ENCODE results near the gene CFAP65.
A peak's percentile ranks its signal among the peaks of the same experiment; 100 is the strongest.

CFAP65 gene

GRCh38 chr2:218979846-218980734 is 61.2 kb downstream of the CFAP65 start:
- peak; percentile 91 for DNase-seq (ENCODE audit: low spot score)

GRCh38 chr2:218975060-218975777 is 66.1 kb downstream of the CFAP65 start:
- DNase-seq (ENCODE audit: low spot score): no peak

GRCh38 chr2:218970894-218971293 is 70.4 kb downstream of the CFAP65 start:
- DNase-seq (ENCODE audit: low spot score): no peak

GRCh38 chr2:218964041-218964771 is 77.1 kb downstream of the CFAP65 start:
- peak; percentile 79 for DNase-seq (ENCODE audit: low spot score)

GRCh38 chr2:218963601-218964000 is 77.7 kb downstream of the CFAP65 start:
- peak; percentile 50 for DNase-seq (ENCODE audit: low spot score)

- DNase-seq (ENCODE audit: low spot score): peak; percentile 96
These were observed 78.3 kb downstream of the CFAP65 start for GRCh38 chr2:218962859-218963492.

- DNase-seq (ENCODE audit: low spot score): peak; percentile 53
These were observed 79.4 kb downstream of the CFAP65 start for GRCh38 chr2:218961651-218962570.

GRCh38 chr2:218961229-218961628 is 80.1 kb downstream of the CFAP65 start:
- peak; percentile 31 for DNase-seq (ENCODE audit: low spot score)

GRCh38 chr2:218960309-218961165 is 80.8 kb downstream of the CFAP65 start:
- DNase-seq (ENCODE audit: low spot score): peak; percentile 32

GRCh38 chr2:218959761-218960308 is 81.5 kb downstream of the CFAP65 start:
- DNase-seq (ENCODE audit: low spot score): peak; percentile 29

GRCh38 chr2:218959141-218959731 is 82.1 kb downstream of the CFAP65 start, which contains the start of gene CDK5R2:
TSS of gene CDK5R2 (plus strand) at chr2:218959666. CDS start at chr2:218959821, 155 bp downstream.
- peak; percentile 96 for DNase-seq (ENCODE audit: low spot score)

- no peak for DNase-seq (ENCODE audit: low spot score)
These were observed 83.0 kb downstream of the CFAP65 start for GRCh38 chr2:218958276-218958675.

- DNase-seq (ENCODE audit: low spot score): no peak
These were observed 83.6 kb downstream of the CFAP65 start for GRCh38 chr2:218957671-218958070.

- no peak for DNase-seq (ENCODE audit: low spot score)
These were observed 85.3 kb downstream of the CFAP65 start for GRCh38 chr2:218956039-218956438.

GRCh38 chr2:218954541-218955300 is 86.6 kb downstream of the CFAP65 start:
- DNase-seq (ENCODE audit: low spot score): peak; percentile 65

GRCh38 chr2:218953366-218953954 is 87.9 kb downstream of the CFAP65 start:
- no peak for DNase-seq (ENCODE audit: low spot score)
